Retina (tissue), 1 donor: Measurements from ENCODE around the gene P2RY6.
A peak's percentile ranks its signal among the peaks of the same experiment; 100 is the strongest.
"Not testable (repeated sequence)": the region's sequence is repeated elsewhere in the genome, so short reads cannot be mapped to it uniquely, and the experiment has no call there.

Experiments used
- DNase-seq: peaks from one replicate; pipeline ENCODE4 v3.0.0-alpha.2; 2016

Gene P2RY6

GRCh38 chr11:73262851-73263495 is 9.2 kb upstream of the P2RY6 start:
- DNase-seq = no peak

GRCh38 chr11:73263640-73264039 is 8.5 kb upstream of the P2RY6 start:
- peak; percentile 1 for DNase-seq

- no peak for DNase-seq
Measured at GRCh38 chr11:73265278-73265810, 6.8 kb upstream of the P2RY6 start.

- no peak for DNase-seq
Measured at GRCh38 chr11:73265853-73266645, 6.1 kb upstream of the P2RY6 start.

GRCh38 chr11:73266646-73267020 is 5.5 kb upstream of the P2RY6 start:
- DNase-seq = no peak

DNA sequence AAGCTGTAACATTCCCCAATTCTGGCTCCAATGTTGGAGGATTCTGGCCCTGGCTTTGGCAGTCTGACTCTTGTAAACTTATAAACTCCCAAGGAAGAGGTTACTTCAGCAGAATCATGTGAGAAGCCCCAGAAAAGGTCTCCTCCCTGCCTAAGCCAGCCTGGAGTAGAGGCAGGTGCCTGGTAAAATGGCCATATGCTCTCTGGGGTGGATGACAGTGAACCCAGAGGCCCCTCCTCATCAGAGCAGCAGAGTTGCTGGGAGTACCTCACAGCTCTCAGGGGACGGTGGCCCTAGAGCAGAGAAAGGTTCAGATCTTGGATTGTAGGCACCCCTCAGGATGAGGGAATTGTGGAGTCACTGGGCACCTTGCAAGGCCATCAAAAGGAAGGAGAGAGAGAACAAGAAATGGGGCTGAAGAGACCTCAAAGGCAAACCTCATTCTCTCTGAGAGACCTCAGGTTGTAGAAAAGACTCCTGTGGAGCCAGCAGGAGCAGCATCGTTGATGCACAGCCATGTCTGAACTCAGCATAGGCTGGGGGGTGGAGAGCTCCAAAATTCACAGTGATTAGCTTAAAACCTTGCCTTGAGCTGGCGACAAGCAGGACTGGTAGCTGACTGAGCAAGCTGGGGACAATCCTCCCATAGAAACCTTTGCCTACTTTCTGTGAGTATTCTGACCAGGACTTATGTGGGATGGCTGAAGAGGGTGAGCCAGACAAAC is 4.9 kb upstream of the P2RY6 start:
- DNase-seq = no peak

GRCh38 chr11:73267906-73268540 is 4.1 kb upstream of the P2RY6 start:
- DNase-seq = no peak

DNA sequence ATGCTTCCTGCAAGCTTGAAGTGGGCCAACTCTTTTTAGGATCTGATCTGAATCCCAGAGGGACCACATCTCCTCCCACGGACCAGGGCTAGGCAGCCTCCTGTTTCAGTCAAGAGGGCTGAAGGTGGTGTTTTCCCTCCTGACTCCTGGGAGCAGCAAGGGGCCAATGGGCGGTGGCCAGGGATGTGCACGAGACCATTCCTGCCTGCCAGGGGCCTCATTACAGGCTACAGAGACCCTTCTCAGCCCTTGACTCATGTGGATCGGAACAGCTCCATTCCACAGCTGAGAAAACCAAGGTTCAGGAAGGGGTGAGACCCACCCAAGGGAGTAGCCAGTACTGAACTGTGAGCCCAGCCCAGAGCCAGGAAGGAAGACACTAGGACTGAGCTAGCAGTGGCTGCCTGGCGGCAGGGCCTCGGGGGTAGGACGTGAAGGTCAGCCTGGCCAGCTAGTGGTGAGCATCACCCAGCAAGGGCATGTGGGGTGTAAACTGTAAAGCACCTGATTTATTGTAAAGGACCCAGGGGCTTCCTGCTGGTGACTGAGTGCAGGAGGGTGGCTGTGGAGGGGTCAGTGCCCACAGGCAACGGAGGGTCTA is 3.4 kb upstream of the P2RY6 start:
- no peak for DNase-seq

GRCh38 chr11:73269459-73270015 is 2.6 kb upstream of the P2RY6 start:
- no peak for DNase-seq

GRCh38 chr11:73270016-73270854 is 1.9 kb upstream of the P2RY6 start:
- no peak for DNase-seq

- no peak for DNase-seq
Measured at GRCh38 chr11:73270855-73271477, 1.2 kb upstream of the P2RY6 start.

- DNase-seq = not testable (repeated sequence)
Measured at GRCh38 chr11:73271478-73271865, 666 bp upstream of the P2RY6 start.

- DNase-seq = no peak
Measured at GRCh38 chr11:73272680-73273038, 521 bp downstream of the P2RY6 start.

DNA sequence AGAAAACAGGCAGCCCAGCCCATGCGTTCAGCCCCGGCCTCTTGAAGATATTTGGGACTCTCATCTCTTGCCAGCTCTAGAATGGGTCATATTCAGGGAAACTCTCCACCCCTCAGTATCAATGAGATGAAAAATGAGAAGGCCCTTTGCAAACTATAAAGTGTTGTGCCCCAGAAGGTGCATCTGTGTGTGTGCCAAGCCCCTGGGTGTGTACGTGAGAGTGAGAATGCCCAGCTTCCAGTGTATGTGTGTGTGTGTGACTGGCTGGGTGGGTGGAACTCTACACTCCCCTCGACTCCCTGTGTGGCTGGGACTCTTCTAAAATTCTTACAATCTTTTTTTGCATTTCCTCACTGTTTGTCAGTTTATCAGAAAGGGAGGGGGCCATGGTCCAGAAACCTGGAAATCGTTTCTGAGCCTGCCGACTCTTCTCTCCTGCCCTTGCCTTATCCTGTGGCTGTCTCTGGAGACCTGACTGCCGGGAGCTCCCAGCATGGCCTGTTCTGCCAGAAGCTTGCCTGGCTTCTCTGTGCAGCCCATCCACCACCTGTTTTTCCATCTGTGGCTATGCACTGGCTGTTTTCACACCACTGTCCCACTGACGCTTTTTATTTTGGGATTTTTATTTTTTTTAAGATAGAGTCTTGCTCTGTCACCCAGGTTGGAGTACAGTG is 1.2 kb downstream of the P2RY6 start:
- no peak for DNase-seq

GRCh38 chr11:73274191-73274590 is 2.1 kb downstream of the P2RY6 start:
- DNase-seq = not testable (repeated sequence)

- no peak for DNase-seq
Measured at GRCh38 chr11:73274722-73275380, 2.7 kb downstream of the P2RY6 start.

DNA sequence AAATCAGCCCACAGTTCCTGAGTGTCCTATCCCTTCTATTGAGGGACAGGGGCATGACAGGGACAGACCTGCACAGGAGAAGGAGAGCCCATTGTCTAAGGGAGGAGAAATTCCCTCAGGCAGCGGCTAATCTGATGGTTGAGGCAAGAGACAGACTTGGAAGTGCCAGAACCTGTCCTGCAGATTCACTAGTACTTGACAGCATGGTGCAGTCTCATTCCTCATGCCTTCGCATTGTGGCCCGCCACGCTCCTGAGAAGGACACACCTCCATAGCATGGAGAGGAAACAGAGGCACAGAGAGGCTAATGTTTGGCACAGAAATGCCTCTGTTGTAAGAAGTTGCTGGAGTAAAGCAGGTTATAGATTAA is 3.2 kb downstream of the P2RY6 start:
- DNase-seq = no peak

DNA sequence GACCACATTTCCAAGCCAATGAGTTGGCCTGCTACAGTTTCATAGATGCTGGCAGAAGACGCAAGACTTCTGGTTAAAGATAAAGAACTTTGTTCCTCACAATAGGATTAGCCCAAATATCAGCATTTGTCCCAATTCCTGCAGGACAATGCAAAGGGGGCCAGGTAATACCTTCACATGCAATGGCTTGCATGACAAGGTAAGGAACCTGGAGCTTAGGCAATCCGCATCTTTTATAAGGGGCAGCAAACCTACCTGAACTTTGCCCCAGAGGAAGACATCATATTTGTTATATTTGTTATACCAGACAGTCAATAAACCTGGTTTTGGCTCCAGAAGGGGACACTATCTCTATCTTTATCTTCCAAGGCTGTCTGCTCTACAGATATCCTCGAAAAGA is 5.3 kb downstream of the P2RY6 start:
- no peak for DNase-seq

DNA sequence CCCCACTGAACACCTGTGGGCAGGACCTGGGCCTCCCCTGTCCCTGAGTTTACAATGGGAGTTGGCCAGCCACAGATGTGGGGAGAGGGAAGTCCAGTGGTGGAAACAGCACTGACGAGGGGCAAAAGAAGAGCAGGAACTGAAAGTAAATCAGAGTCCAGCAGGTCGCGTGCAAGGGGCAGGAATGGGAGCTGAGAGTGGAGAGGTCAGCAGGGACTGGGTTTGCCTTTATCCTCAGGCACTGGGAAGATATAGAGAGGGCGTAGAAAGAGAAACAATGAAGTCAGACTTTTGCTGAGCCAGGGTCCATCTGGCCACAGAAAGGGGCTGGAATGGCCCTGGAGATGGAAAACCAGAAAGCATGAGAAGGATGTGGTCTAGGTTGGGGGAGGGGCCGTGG is 8.5 kb downstream of the P2RY6 start:
- DNase-seq = no peak

DNA sequence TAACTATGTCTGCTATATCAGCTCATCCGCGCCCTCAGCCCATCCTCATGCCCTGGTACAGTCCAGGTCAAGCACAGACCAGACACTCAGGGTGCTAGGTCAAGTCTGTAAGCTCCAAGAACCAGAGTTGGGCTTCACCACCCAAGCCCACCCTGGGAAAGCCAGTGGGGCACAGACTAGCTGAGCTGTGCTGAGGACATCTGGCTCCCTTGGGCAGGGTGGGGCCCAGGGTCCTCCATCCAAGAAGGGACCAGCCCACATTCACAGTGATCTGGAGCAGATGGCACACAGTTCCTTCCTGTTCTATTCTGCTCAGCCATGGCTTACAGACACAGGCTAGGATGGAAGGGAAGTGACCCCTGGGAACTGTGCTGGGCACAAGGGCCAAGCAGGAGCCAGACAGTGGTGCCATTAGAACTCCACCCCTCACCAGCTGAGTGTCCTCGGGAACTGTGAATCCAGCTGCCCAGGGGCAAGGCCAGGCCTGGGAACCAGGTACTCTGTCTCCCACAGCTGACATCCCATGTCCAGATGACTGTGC is 9.1 kb downstream of the P2RY6 start:
- DNase-seq = no peak
